ENCODE measurements around the gene TMEM107.

Gene TMEM107

GRCh38 chr17:8150194-8151119, 25.7 kb downstream of the TMEM107 start:
- H3K27me3 ChIP-seq (ENCODE audit: low read depth, low read length) = no peaks in the 10 kb centered on the region
- peak overlapping the region; percentile 30; the same call in 1 of the 2 replicates for H3K27ac ChIP-seq (ENCODE audit: low read length)
- peak overlapping the region; percentile 99 for H3K4me2 ChIP-seq (ENCODE audit: low read length)
- peaks cover 9% of the 10 kb centered on the region; the same call in 1 of the 2 replicates for H3K79me2 ChIP-seq (ENCODE audit: low read length)
- no peaks in the 10 kb centered on the region for H3K9me3 ChIP-seq (ENCODE audit: insufficient read depth, low read length)
- peak overlapping the region; percentile 54 for H3K9ac ChIP-seq (ENCODE audit: low read length)
- no peaks in the 10 kb centered on the region for H4K20me1 ChIP-seq (ENCODE audit: insufficient read depth, low read length)
- no peak overlapping the region for H2AFZ ChIP-seq (ENCODE audit: low read depth, low read length)
- peaks cover 18% of the 10 kb centered on the region for H3K4me1 ChIP-seq (ENCODE audit: low read length)
- H3K4me3 ChIP-seq (ENCODE audit: low read length) = peak overlapping the region; percentile 97
- no peak for TF ChIP-seq EZH2phosphoT487 (IDR thresholded peaks at IDR 0.05; ENCODE audit: low read depth)
- TF ChIP-seq CTCF (IDR thresholded peaks at IDR 0.05; ENCODE audit: low read depth, low read length) = no peak
- H3K36me3 ChIP-seq (replicated peaks; ENCODE audit: low read depth, low read length) = no peaks in the 10 kb centered on the region

GRCh38 chr17:8149419-8150193, 26.6 kb downstream of the TMEM107 start:
- Histone ChIP-seq H3K36me3 (replicated peaks; ENCODE audit: low read depth, low read length) (no peaks in the 10 kb centered on the region), H3K9ac (ENCODE audit: low read length) (no peak overlapping the region), H3K79me2 (ENCODE audit: low read length) (peaks cover 9% of the 10 kb centered on the region; the same call in 1 of the 2 replicates), H3K9me3 (ENCODE audit: insufficient read depth, low read length) (no peaks in the 10 kb centered on the region), H3K27ac (ENCODE audit: low read length) (no peak overlapping the region), H3K4me1 (ENCODE audit: low read length) (peaks cover 15% of the 10 kb centered on the region), H3K27me3 (ENCODE audit: low read depth, low read length) (no peaks in the 10 kb centered on the region), H4K20me1 (ENCODE audit: insufficient read depth, low read length) (no peaks in the 10 kb centered on the region), H3K4me2 (ENCODE audit: low read length) (no peak overlapping the region), H2AFZ (ENCODE audit: low read depth, low read length) (no peak overlapping the region), H3K4me3 (ENCODE audit: low read length) (no peak overlapping the region)
- no peak for TF ChIP-seq EZH2phosphoT487 (IDR thresholded peaks at IDR 0.05; ENCODE audit: low read depth)
- TF ChIP-seq CTCF (IDR thresholded peaks at IDR 0.05; ENCODE audit: low read depth, low read length) = no peak

DNA sequence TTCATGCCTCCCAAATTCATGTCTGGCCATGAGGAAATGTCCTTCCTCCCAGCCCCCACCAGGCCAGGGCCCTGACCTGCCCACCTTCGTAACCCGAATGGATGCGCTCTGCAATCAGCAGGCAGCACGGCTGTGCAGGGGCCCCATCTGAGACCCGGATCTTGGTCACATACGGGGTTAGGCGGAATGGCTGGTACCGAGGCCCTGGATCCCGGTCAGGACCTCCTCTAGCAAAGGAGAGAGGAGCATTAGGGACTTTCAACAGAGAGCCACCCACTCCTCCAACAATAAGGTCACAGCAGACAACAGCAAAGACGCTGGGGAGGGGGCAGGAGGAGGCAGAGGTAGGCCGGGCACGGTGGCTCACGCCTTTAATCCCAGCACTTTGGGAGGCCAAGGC, 27.6 kb downstream of the TMEM107 start:
- Histone ChIP-seq H3K9ac (ENCODE audit: low read length) (no peak overlapping the region), H3K4me1 (ENCODE audit: low read length) (peaks cover 14% of the 10 kb centered on the region), H3K27ac (ENCODE audit: low read length) (no peak overlapping the region), H3K9me3 (ENCODE audit: insufficient read depth, low read length) (no peaks in the 10 kb centered on the region), H3K36me3 (replicated peaks; ENCODE audit: low read depth, low read length) (no peaks in the 10 kb centered on the region), H3K79me2 (ENCODE audit: low read length) (peaks cover 9% of the 10 kb centered on the region; the same call in 1 of the 2 replicates), H3K4me2 (ENCODE audit: low read length) (no peak overlapping the region), H4K20me1 (ENCODE audit: insufficient read depth, low read length) (no peaks in the 10 kb centered on the region), H3K27me3 (ENCODE audit: low read depth, low read length) (no peaks in the 10 kb centered on the region), H3K4me3 (ENCODE audit: low read length) (no peak overlapping the region), H2AFZ (ENCODE audit: low read depth, low read length) (no peak overlapping the region)
- TF ChIP-seq EZH2phosphoT487 (IDR thresholded peaks at IDR 0.05; ENCODE audit: low read depth) = no peak
- no peak for TF ChIP-seq CTCF (IDR thresholded peaks at IDR 0.05; ENCODE audit: low read depth, low read length)
